ENCODE data around the gene HSPBAP1. TPM values are rescaled to one million over a fixed set of nuclear protein-coding genes. Genes with fewer than 3 reads are reported as not detected.

HSPBAP1 gene
- total and polyA plus RNA-seq, 2 of the 13 experiments (the other 11 are each of a cell fraction or from before 2014, with no cell fraction given), result 4.2 to 5.1 TPM

- intact Hi-C loops (cut with micrococcal nuclease; ENCODE audit: unreplicated experiment) (no loop called here), in situ Hi-C loops (cut with HindIII; ENCODE audit: extremely low pct_ligation_motif_present, low pct_unique_long_range_greater_than_20kb) (no loop called here)
- DNase-seq (ENCODE audit: low spot score), result no peak
- BruUV-seq (replicated peaks), result no TSS peak
- Histone ChIP-seq H3K4me3 (replicated peaks in 1 of 3; ENCODE audit: insufficient read depth in 1 of 3, low read depth in 2 of 3, low read length in 3 of 3) (no peak overlapping the region), H2AFZ (ENCODE audit: low read length) (no peak overlapping the region), H3K79me2 (ENCODE audit: insufficient read depth, low read length) (no peaks in the 10 kb centered on the region), H3K4me1 (ENCODE audit: insufficient read depth, low read length) (no peaks in the 10 kb centered on the region), H3K27me3 (ENCODE audit: control insufficient read depth in 1 of 2, insufficient read depth in 2 of 2, low read length in 2 of 2) (no peaks in the 10 kb centered on the region), H3K4me2 (ENCODE audit: low read depth, low read length) (no peak overlapping the region), H3K27ac (ENCODE audit: extremely low read length, insufficient read depth, low read length) (no peak overlapping the region), H4K20me1 (ENCODE audit: insufficient read depth, low read length) (no peaks in the 10 kb centered on the region), H3K36me3 (replicated peaks in 1 of 2; ENCODE audit: control insufficient read depth in 1 of 2, insufficient read depth in 2 of 2, low read length in 2 of 2) (0 out of 5 replicates have a peak, but pooled peaks cover 0 to 3% of the 10 kb centered on the region in 2 experiments), H3K9ac (ENCODE audit: insufficient read depth, low read depth, low read length) (no peak overlapping the region), H3K9me3 (ENCODE audit: low read length) (no peaks in the 10 kb centered on the region)
- no peak for FAIRE-seq
- ChIA-PET POLR2A (no interaction called here), CTCF (ENCODE audit: low intra/inter-chr PET ratio, low total read pairs) (no interaction called here)
- no peak for ATAC-seq
- TF ChIP-seq ZBTB7B (CRISPR knock-in tag; IDR thresholded peaks at IDR 0.05), result no peak
- no peak for TF ChIP-seq ZFP36L1 (CRISPR knock-in tag; IDR thresholded peaks at IDR 0.05)
- TF ChIP-seq ZNF768 (CRISPR knock-in tag; IDR thresholded peaks at IDR 0.05), result no peak
- TF ChIP-seq POLR2AphosphoS2 (IDR thresholded peaks at IDR 0.05; ENCODE audit: low read depth, low read length), result no peak
- TF ChIP-seq NAIF1 (CRISPR knock-in tag; IDR thresholded peaks at IDR 0.05; ENCODE audit: borderline replicate concordance), result no peak
- no peak for TF ChIP-seq ZNF616 (CRISPR knock-in tag; IDR thresholded peaks at IDR 0.05; ENCODE audit: low read depth)
- no peak for TF ChIP-seq RFXANK (CRISPR knock-in tag; IDR thresholded peaks at IDR 0.05)
- no peak for TF ChIP-seq GPN1 (CRISPR knock-in tag; IDR thresholded peaks at IDR 0.05; ENCODE audit: borderline replicate concordance)
- TF ChIP-seq NFIB (CRISPR knock-in tag; IDR thresholded peaks at IDR 0.05; ENCODE audit: borderline replicate concordance), result no peak
Measured at GRCh38 chr3:122742234-122742633, 51.4 kb downstream of the HSPBAP1 start.

- ATAC-seq, result no peak
- H3K36me3 ChIP-seq (replicated peaks in 1 of 2; ENCODE audit: control insufficient read depth in 1 of 2, insufficient read depth in 2 of 2, low read length in 2 of 2), result 0 out of 5 replicates have a peak, but pooled peaks cover 0 to 3% of the 10 kb centered on the region in 2 experiments
- no TSS peak for BruUV-seq (replicated peaks)
- in situ Hi-C loops (cut with HindIII; ENCODE audit: extremely low pct_ligation_motif_present, low pct_unique_long_range_greater_than_20kb), result no loop called here
- DNase-seq (ENCODE audit: low spot score), result no peak
- ChIA-PET POLR2A (no interaction called here), CTCF (ENCODE audit: low intra/inter-chr PET ratio, low total read pairs) (no interaction called here)
- no peaks in the 10 kb centered on the region for H3K27me3 ChIP-seq (ENCODE audit: control insufficient read depth in 1 of 2, insufficient read depth in 2 of 2, low read length in 2 of 2)
- intact Hi-C loops (cut with micrococcal nuclease; ENCODE audit: unreplicated experiment), result no loop called here
- no peaks in the 10 kb centered on the region for H3K9me3 ChIP-seq (ENCODE audit: low read length)
- H4K20me1 ChIP-seq (ENCODE audit: insufficient read depth, low read length), result no peaks in the 10 kb centered on the region
- no peak overlapping the region for H3K4me2 ChIP-seq (ENCODE audit: low read depth, low read length)
- no peak overlapping the region for H3K9ac ChIP-seq (ENCODE audit: insufficient read depth, low read depth, low read length)
- WGBS (ENCODE audit: low lambda C conversion rate), result 79% methylated on average over 3 of the region's 3 CpGs
- no peak overlapping the region for H3K27ac ChIP-seq (ENCODE audit: extremely low read length, insufficient read depth, low read length)
- no peak overlapping the region for H2AFZ ChIP-seq (ENCODE audit: low read length)
- H3K4me1 ChIP-seq (ENCODE audit: insufficient read depth, low read length), result no peaks in the 10 kb centered on the region
- no peak overlapping the region for H3K4me3 ChIP-seq (replicated peaks in 1 of 3; ENCODE audit: insufficient read depth in 1 of 3, low read depth in 2 of 3, low read length in 3 of 3)
- FAIRE-seq, result no peak
- H3K79me2 ChIP-seq (ENCODE audit: insufficient read depth, low read length), result no peaks in the 10 kb centered on the region
- no peak for TF ChIP-seq MXD4 (CRISPR knock-in tag; IDR thresholded peaks at IDR 0.05)
- TF ChIP-seq ZNF180 (CRISPR knock-in tag; IDR thresholded peaks at IDR 0.05; ENCODE audit: borderline replicate concordance, low read depth), result no peak
- TF ChIP-seq, protein P1, sequence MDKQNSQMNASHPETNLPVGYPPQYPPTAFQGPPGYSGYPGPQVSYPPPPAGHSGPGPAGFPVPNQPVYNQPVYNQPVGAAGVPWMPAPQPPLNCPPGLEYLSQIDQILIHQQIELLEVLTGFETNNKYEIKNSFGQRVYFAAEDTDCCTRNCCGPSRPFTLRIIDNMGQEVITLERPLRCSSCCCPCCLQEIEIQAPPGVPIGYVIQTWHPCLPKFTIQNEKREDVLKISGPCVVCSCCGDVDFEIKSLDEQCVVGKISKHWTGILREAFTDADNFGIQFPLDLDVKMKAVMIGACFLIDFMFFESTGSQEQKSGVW (CRISPR knock-in tag; IDR thresholded peaks at IDR 0.05; ENCODE audit: borderline replicate concordance), result no peak
- no peak for TF ChIP-seq PCBP1 (IDR thresholded peaks at IDR 0.05; ENCODE audit: borderline replicate concordance, low read depth, low read length)
- no peak for TF ChIP-seq BCL3 (CRISPR knock-in tag; IDR thresholded peaks at IDR 0.05)
- TF ChIP-seq ZNF431 (CRISPR knock-in tag; IDR thresholded peaks at IDR 0.05; ENCODE audit: borderline replicate concordance, low read depth), result no peak
- TF ChIP-seq ZBTB8A (CRISPR knock-in tag; IDR thresholded peaks at IDR 0.05; ENCODE audit: borderline replicate concordance, low read depth), result no peak
- TF ChIP-seq MED8 (CRISPR knock-in tag; IDR thresholded peaks at IDR 0.05; ENCODE audit: insufficient replicate concordance), result no peak
Measured at GRCh38 chr3:122739172-122739571, 54.5 kb downstream of the HSPBAP1 start.

Measured in HepG2 (cell line).